ENCODE results near the gene CCDC40. TPM values are rescaled to one million over a fixed set of nuclear protein-coding genes. Genes with fewer than 3 reads are reported as not detected.
"Not testable (repeated sequence)": the region's sequence is repeated elsewhere in the genome, so short reads cannot be mapped to it uniquely, and the experiment has no call there.

Gene CCDC40
- total RNA-seq, 1 donor, result 3.0 TPM

DNA sequence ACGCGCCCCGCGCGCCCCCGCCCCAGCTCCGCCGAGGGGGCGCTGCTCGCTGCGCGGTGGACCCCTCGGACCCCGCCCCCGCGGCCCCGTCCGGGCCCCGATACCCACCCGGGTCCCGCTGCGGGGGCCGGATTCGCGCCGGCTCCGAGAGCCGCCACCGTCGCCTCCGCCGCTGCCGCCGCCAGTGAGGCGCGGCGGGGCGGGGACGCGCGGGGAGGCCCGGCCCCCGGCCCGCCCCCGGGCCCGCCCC, 830 bp upstream of the CCDC40 start, which contains the start of gene TBC1D16:
Gene TBC1D16, minus strand, starts transcription at position 186 of the 250 bp plus-strand sequence. CDS start 22,325 bp downstream, outside the sequence.
- TF ChIP-seq, protein P1, sequence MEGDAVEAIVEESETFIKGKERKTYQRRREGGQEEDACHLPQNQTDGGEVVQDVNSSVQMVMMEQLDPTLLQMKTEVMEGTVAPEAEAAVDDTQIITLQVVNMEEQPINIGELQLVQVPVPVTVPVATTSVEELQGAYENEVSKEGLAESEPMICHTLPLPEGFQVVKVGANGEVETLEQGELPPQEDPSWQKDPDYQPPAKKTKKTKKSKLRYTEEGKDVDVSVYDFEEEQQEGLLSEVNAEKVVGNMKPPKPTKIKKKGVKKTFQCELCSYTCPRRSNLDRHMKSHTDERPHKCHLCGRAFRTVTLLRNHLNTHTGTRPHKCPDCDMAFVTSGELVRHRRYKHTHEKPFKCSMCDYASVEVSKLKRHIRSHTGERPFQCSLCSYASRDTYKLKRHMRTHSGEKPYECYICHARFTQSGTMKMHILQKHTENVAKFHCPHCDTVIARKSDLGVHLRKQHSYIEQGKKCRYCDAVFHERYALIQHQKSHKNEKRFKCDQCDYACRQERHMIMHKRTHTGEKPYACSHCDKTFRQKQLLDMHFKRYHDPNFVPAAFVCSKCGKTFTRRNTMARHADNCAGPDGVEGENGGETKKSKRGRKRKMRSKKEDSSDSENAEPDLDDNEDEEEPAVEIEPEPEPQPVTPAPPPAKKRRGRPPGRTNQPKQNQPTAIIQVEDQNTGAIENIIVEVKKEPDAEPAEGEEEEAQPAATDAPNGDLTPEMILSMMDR (IDR thresholded peaks at IDR 0.05; ENCODE audit: insufficient read depth, low read length), result no peak
- H3K4me3 ChIP-seq (ENCODE audit: low read depth, low read length), result peak within 1 kb of the TSS; percentile 87
- DNase-seq (ENCODE audit: low read depth), result no peak

DNA sequence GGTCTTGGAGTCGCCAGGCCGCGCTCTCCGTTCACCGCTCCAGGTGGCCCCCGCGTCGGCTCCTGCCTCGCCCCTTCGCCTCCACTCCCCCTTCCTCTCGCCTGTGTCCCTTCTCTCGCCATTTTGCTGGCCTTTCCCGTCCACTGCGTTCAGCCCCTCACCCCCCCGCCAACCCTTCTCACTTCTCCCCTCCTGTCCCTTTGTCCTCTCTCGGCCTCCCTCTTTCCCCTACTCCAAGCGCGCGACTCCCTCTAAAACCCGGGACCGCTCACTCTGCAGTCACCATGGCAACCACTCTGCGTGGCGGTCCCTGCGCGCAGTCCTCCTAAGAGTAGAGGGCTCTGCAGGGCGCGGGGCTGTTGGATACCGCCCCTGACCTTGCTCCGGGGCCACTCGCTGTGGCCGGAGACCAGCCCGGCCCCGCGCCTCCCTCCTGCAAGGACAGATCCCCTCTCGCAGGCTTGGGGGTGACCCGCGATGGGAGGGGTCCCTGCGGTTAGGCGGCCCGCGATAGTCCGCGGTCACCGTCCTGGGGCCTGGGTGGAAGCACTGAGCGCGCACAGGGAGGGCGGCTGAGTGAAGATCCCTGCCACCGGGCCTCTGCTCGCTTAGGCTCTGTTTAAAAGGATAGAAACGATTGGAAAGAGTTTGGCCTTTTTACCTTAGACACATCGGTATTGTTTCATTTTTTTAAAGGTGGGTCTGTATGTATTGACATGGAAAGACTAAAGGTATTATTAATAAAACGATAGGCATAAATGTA, 454 bp downstream of the CCDC40 start:
- TF ChIP-seq, protein P1 (IDR thresholded peaks at IDR 0.05; ENCODE audit: insufficient read depth, low read length), result no peak
- H3K4me3 ChIP-seq (ENCODE audit: low read depth, low read length), result peak overlapping the region; percentile 87
- no peak for DNase-seq (ENCODE audit: low read depth)

DNA sequence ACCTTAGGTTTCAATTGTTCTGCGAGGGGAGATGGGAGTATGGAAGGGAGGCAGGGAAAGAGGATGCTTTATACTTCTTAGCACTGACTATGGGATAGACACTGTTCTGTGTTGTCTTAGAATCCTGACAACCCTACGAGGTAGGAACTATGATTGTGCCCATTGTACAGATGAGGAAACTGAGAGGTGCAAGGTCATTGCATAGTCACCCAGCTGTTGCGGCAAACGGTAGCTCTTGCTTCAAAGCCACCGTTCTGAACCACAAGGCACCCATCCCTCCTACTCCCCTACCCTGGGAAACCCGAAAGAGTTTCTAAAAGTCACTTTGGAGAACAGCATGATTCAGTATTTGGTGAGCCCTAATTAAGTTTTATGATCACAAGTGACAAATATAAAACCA, 7.5 kb downstream of the CCDC40 start:
- no peak overlapping the region for H3K4me3 ChIP-seq (ENCODE audit: low read depth, low read length)
- no peak for DNase-seq (ENCODE audit: low read depth)
- TF ChIP-seq, protein P1 (IDR thresholded peaks at IDR 0.05; ENCODE audit: insufficient read depth, low read length), result no peak

DNA sequence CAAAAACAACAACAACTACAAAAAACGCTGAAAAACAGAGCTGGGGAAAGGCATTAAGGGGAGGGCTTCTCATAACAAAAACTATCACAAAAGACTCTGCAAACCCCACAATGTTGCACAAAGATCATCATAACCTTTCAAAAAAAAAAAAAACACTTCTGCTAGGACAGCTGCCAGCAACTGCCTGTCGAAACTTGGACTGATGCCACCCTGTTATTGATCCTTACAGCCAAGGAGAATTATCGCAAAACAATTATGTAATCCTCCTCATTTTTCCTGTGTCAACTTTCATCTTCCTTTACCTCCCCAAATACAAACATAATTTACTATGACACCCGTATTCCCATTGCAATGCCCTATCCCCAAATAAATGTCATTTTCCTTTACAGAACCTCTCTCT, 9.3 kb downstream of the CCDC40 start:
- DNase-seq (ENCODE audit: low read depth), result no peak
- H3K4me3 ChIP-seq (ENCODE audit: low read depth, low read length), result no peak overlapping the region
- TF ChIP-seq, protein P1 (IDR thresholded peaks at IDR 0.05; ENCODE audit: insufficient read depth, low read length), result no peak

DNA sequence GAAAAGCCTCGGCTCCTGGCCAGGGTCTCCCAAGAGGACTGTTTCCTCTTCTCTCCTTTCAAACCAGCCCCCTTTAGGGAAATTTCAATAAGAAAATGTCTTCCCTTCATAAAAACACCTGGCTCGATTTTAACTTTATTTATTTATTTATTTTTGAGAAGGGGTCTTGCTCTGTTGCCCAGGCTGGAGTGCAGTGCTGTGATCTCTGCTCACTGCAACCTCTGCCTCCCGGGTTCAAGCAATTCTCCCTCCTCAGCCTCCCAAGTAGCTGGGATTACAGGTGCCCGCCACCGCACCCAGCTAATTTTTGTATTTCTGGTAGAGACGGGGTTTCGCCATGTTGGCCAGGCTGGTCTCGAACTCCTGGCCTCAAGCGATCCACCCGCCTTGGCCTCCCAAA, 10.3 kb downstream of the CCDC40 start:
- DNase-seq (ENCODE audit: low read depth), result not testable (repeated sequence)

DNA sequence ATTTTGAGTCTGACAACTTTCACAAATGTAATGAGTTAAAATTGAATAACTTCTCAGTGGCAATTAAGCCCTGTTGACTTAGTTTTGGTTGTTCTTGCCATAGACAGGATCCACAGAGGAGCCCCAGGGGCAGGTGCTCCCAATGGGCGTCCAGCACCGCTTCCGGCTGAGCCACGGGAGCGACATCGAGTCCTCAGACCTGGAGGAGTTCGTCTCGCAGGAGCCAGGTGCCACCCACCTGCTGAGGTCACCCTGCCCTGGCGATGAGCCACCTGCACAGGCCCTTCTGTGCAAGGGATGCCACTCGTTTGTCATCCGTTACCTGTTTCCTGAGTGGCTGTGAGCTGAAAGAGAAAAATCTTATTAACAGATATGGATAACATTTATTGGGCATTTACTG, 10.7 kb downstream of the CCDC40 start:
- no peak overlapping the region for H3K4me3 ChIP-seq (ENCODE audit: low read depth, low read length)
- no peak for DNase-seq (ENCODE audit: low read depth)
- TF ChIP-seq, protein P1 (IDR thresholded peaks at IDR 0.05; ENCODE audit: insufficient read depth, low read length), result no peak

More for the DNA sequence above, 10.3 kb downstream of the CCDC40 start:
- H3K4me3 ChIP-seq (ENCODE audit: low read depth, low read length), result not testable (repeated sequence)

DNA sequence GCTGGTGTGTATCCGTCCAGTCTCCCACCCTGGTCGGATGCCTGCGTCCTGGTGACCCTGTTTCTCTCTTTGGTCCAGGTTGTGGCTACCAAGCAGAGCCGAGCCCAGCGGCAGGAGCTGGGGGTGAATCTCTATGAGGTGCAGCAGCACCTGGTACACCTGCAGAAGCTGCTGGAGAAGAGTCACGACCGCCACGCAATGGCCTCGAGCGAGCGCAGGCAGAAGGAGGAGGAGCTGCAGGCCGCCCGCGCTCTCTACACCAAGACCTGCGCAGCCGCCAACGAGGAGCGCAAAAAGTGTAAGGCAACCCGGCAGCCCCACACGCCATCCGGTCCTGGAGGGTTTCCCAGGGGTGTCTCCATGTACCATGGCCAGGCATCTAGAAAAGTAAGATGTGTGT, 13.5 kb downstream of the CCDC40 start:
- DNase-seq (ENCODE audit: low read depth), result no peak
- no peak overlapping the region for H3K4me3 ChIP-seq (ENCODE audit: low read depth, low read length)
- TF ChIP-seq, protein P1 (IDR thresholded peaks at IDR 0.05; ENCODE audit: insufficient read depth, low read length), result no peak
